ENCODE results near the gene C19orf67.

Gene C19orf67

GRCh38 chr19:14061081-14061749, 24.4 kb downstream of the C19orf67 start:
- Histone ChIP-seq H3K36me3 (ENCODE audit: control insufficient read depth, insufficient read depth, low read length) (no peaks in the 10 kb centered on the region), H3K9ac (no peak overlapping the region), H3K9me3 (ENCODE audit: control insufficient read depth, low read length) (no peaks in the 10 kb centered on the region), H2AFZ (peak overlapping the region; percentile 62), H3K4me2 (ENCODE audit: low read length) (peak overlapping the region; percentile 72), H3K4me3 (ENCODE audit: low read depth, low read length) (peak overlapping the region; percentile 84), H3K4me1 (peaks cover 7% of the 10 kb centered on the region), H3K27ac (peak overlapping the region; percentile 56), H3K27me3 (ENCODE audit: control insufficient read depth, insufficient read depth, low read length) (no peaks in the 10 kb centered on the region), H3K79me2 (no peaks in the 10 kb centered on the region)
- TF ChIP-seq, protein P1, sequence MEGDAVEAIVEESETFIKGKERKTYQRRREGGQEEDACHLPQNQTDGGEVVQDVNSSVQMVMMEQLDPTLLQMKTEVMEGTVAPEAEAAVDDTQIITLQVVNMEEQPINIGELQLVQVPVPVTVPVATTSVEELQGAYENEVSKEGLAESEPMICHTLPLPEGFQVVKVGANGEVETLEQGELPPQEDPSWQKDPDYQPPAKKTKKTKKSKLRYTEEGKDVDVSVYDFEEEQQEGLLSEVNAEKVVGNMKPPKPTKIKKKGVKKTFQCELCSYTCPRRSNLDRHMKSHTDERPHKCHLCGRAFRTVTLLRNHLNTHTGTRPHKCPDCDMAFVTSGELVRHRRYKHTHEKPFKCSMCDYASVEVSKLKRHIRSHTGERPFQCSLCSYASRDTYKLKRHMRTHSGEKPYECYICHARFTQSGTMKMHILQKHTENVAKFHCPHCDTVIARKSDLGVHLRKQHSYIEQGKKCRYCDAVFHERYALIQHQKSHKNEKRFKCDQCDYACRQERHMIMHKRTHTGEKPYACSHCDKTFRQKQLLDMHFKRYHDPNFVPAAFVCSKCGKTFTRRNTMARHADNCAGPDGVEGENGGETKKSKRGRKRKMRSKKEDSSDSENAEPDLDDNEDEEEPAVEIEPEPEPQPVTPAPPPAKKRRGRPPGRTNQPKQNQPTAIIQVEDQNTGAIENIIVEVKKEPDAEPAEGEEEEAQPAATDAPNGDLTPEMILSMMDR (IDR thresholded peaks at IDR 0.05) = no peak

GRCh38 chr19:14059652-14060155, 25.9 kb downstream of the C19orf67 start:
- Histone ChIP-seq H3K9ac (no peak overlapping the region), H3K27ac (no peak overlapping the region), H3K4me1 (peaks cover 7% of the 10 kb centered on the region), H3K9me3 (ENCODE audit: control insufficient read depth, low read length) (no peaks in the 10 kb centered on the region), H2AFZ (no peak overlapping the region), H3K27me3 (ENCODE audit: control insufficient read depth, insufficient read depth, low read length) (no peaks in the 10 kb centered on the region), H3K36me3 (ENCODE audit: control insufficient read depth, insufficient read depth, low read length) (no peaks in the 10 kb centered on the region), H3K4me3 (ENCODE audit: low read depth, low read length) (peak overlapping the region; percentile 18), H3K79me2 (no peaks in the 10 kb centered on the region), H3K4me2 (ENCODE audit: low read length) (peak overlapping the region; percentile 72)
- TF ChIP-seq, protein P1 (IDR thresholded peaks at IDR 0.05) = no peak

DNA sequence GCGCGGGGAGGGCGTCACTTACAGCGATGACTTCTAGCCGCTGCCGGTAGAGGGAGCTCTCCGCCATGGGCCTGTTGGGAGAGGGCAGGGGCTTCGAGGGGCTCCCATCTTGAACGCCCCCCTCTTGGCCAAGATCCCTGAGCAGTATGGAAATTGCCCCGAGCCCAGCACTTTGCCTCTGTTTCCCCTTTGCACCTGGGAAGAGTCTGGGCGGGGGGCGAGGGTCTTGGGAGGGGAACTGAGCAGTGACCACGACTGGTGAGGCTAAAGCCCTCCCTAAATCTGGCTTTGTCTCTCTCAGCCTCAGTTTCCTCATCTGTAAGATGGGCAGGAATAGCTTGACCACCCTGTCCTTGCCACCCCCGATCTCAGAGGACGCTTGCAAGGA, 26.5 kb downstream of the C19orf67 start:
- peaks cover 7% of the 10 kb centered on the region for H3K4me1 ChIP-seq
- no peak overlapping the region for H3K4me3 ChIP-seq (ENCODE audit: low read depth, low read length)
- no peak overlapping the region for H3K4me2 ChIP-seq (ENCODE audit: low read length)
- H3K79me2 ChIP-seq = no peaks in the 10 kb centered on the region
- H3K27me3 ChIP-seq (ENCODE audit: control insufficient read depth, insufficient read depth, low read length) = no peaks in the 10 kb centered on the region
- TF ChIP-seq, protein P1 (IDR thresholded peaks at IDR 0.05) = peak; percentile 45
- H3K27ac ChIP-seq = no peak overlapping the region
- H2AFZ ChIP-seq = no peak overlapping the region
- H3K36me3 ChIP-seq (ENCODE audit: control insufficient read depth, insufficient read depth, low read length) = no peaks in the 10 kb centered on the region
- no peak overlapping the region for H3K9ac ChIP-seq
- H3K9me3 ChIP-seq (ENCODE audit: control insufficient read depth, low read length) = no peaks in the 10 kb centered on the region

GRCh38 chr19:14058182-14059092, 27.1 kb downstream of the C19orf67 start:
- peaks cover 7% of the 10 kb centered on the region for H3K4me1 ChIP-seq
- no peaks in the 10 kb centered on the region for H3K9me3 ChIP-seq (ENCODE audit: control insufficient read depth, low read length)
- no peaks in the 10 kb centered on the region for H3K36me3 ChIP-seq (ENCODE audit: control insufficient read depth, insufficient read depth, low read length)
- no peaks in the 10 kb centered on the region for H3K79me2 ChIP-seq
- no peak overlapping the region for H3K9ac ChIP-seq
- H2AFZ ChIP-seq = no peak overlapping the region
- H3K27ac ChIP-seq = no peak overlapping the region
- no peak overlapping the region for H3K4me2 ChIP-seq (ENCODE audit: low read length)
- H3K4me3 ChIP-seq (ENCODE audit: low read depth, low read length) = no peak overlapping the region
- no peaks in the 10 kb centered on the region for H3K27me3 ChIP-seq (ENCODE audit: control insufficient read depth, insufficient read depth, low read length)
- TF ChIP-seq, protein P1 (IDR thresholded peaks at IDR 0.05) = no peak
